NOMO-1 (cell line): Measurements from ENCODE around the gene NFX1.
A peak's percentile ranks its signal among the peaks of the same experiment; 100 is the strongest.

Experiments used
- DNase-seq, 2 experiments: peaks; one replicate each; lab custom pipeline; 2025; ENCODE audit not compliant: unreplicated experiment in 2 of 2; lab: John Stamatoyannopoulos, UW

The NFX1 gene

GRCh38 chr9:33265211-33265865 is 25.0 kb upstream of the NFX1 start:
- DNase-seq: no peak

- DNase-seq: no peak
These were observed 23.1 kb upstream of the NFX1 start for GRCh38 chr9:33267151-33267767.

GRCh38 chr9:33270146-33270545 is 20.2 kb upstream of the NFX1 start:
- no peak for DNase-seq

GRCh38 chr9:33272061-33272460 is 18.3 kb upstream of the NFX1 start:
- no peak for DNase-seq

GRCh38 chr9:33273266-33273971 is 16.9 kb upstream of the NFX1 start:
- no peak for DNase-seq

GRCh38 chr9:33273972-33274328 is 16.4 kb upstream of the NFX1 start:
- DNase-seq: no peak

GRCh38 chr9:33277484-33277883 is 12.8 kb upstream of the NFX1 start:
- no peak for DNase-seq

GRCh38 chr9:33285502-33285901 is 4.8 kb upstream of the NFX1 start:
- no peak for DNase-seq

- DNase-seq: peak; percentile 87 to 95
These were observed 3.2 kb upstream of the NFX1 start for GRCh38 chr9:33287087-33287490.

GRCh38 chr9:33288235-33288634 is 2.1 kb upstream of the NFX1 start:
- DNase-seq: no peak

GRCh38 chr9:33288828-33289483 is 1.4 kb upstream of the NFX1 start:
- DNase-seq: no peak

- DNase-seq: no peak
These were observed 820 bp upstream of the NFX1 start for GRCh38 chr9:33289496-33289895.

- DNase-seq: no peak
These were observed 425 bp upstream of the NFX1 start for GRCh38 chr9:33289936-33290246.

GRCh38 chr9:33291031-33291397 is 698 bp downstream of the NFX1 start:
- DNase-seq: no peak

- DNase-seq: no peak
These were observed 1.6 kb downstream of the NFX1 start for GRCh38 chr9:33291901-33292300.

GRCh38 chr9:33293782-33294181 is 3.5 kb downstream of the NFX1 start:
- DNase-seq: no peak

- no peak for DNase-seq
These were observed 4.5 kb downstream of the NFX1 start for GRCh38 chr9:33294670-33295432.

- DNase-seq: no peak
These were observed 5.3 kb downstream of the NFX1 start for GRCh38 chr9:33295571-33295970.

GRCh38 chr9:33297432-33297831 is 7.1 kb downstream of the NFX1 start:
- DNase-seq: peak; percentile 85 to 98

- DNase-seq: no peak
These were observed 10.2 kb downstream of the NFX1 start for GRCh38 chr9:33300546-33300945.

GRCh38 chr9:33304362-33304761 is 14.0 kb downstream of the NFX1 start:
- DNase-seq: peak in 1 of 2 experiments; percentile 65
